Stomach smooth muscle (tissue), 2 donors: ENCODE data around the gene CLEC4C.

Source experiments
- H3K27ac ChIP-seq: one replicate; pipeline ENCODE4 v1.7.0; 2013; ENCODE audit warnings: mild to moderate bottlenecking, low read length, inconsistent platforms
- H3K27me3 ChIP-seq, 2 donors: one replicate each; pipeline ENCODE4 v1.7.0; 2013; ENCODE audit warnings: low read length in 2 of 2; ENCODE audit not compliant: insufficient read depth in 2 of 2, control insufficient read depth in 1 of 2
- H3K36me3 ChIP-seq, 2 donors: one replicate each; pipeline ENCODE4 v1.7.0; 2013; ENCODE audit warnings: low read length in 2 of 2; ENCODE audit not compliant: control insufficient read depth in 2 of 2, insufficient read depth in 2 of 2
- H3K4me1 ChIP-seq: one replicate; pipeline ENCODE4 v1.7.0; 2013; ENCODE audit warnings: low read length; ENCODE audit not compliant: control insufficient read depth, insufficient read depth
- H3K4me3 ChIP-seq, 2 donors: one replicate each; pipeline ENCODE4 v1.7.0; 2013; ENCODE audit warnings: low read length in 2 of 2
- H3K9ac ChIP-seq, 2 donors: one replicate each; pipeline ENCODE4 v1.7.0; 2013; ENCODE audit warnings: low read length in 2 of 2, mild to moderate bottlenecking in 1 of 2
- H3K9me3 ChIP-seq, 2 donors: one replicate each; pipeline ENCODE4 v1.7.0; 2013; ENCODE audit warnings: low read length in 2 of 2; ENCODE audit not compliant: control insufficient read depth in 2 of 2
- donor health status: healthy.
- donor health status: Pancreatic carcinoma.

The CLEC4C gene

DNA sequence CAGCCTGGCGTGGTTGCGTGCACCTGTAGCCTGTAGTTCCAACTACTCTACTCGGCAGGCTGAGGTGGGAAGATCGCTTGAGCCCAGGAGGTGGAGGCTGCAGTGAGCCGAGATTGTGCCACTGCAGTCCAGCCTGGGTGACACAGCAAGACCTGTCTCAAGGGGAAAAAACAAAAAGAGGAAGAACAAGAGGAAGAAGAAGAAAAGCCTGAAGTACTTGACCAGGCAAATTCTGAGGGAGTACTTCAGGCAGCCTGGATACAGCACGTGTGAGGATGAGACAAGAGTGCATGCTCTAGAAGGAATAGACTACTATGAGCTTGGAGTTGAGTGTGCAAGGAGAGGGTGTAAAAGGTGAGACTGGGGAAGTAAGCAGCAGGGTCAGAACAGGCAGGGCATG is 53.4 kb downstream of the CLEC4C start:
- H3K4me1 ChIP-seq: no peaks in the 10 kb centered on the region
- H3K27me3 ChIP-seq: peaks cover 0 to 2% of the 10 kb centered on the region in 2 donors
- H3K9ac ChIP-seq: no peak overlapping the region
- no peaks in the 10 kb centered on the region for H3K36me3 ChIP-seq
- no peak overlapping the region for H3K27ac ChIP-seq
- no peak overlapping the region for H3K4me3 ChIP-seq
- H3K9me3 ChIP-seq: no peaks in the 10 kb centered on the region

- H3K36me3 ChIP-seq: no peaks in the 10 kb centered on the region
- no peaks in the 10 kb centered on the region for H3K4me1 ChIP-seq
- H3K9me3 ChIP-seq: no peaks in the 10 kb centered on the region
- H3K9ac ChIP-seq: no peak overlapping the region
- no peaks in the 10 kb centered on the region for H3K27me3 ChIP-seq
- H3K27ac ChIP-seq: no peak overlapping the region
- no peak overlapping the region for H3K4me3 ChIP-seq
These were observed 65.6 kb downstream of the CLEC4C start for GRCh38 chr12:7681535-7681934.
